SU-DHL-6 (cell line): ENCODE data around the gene ABCG1.

Source experiments
- CTCF ChIP-seq: fragments of 200-600 bp; sonication (generic); IDR thresholded peaks from one replicate; pipeline ENCODE4 v1.5.1; 2017; ENCODE audit warnings: antibody characterized with exemption, mild to moderate bottlenecking, low read length, moderate library complexity; ENCODE audit not compliant: insufficient read depth, poor library complexity, severe bottlenecking
- EZH2phosphoT487 ChIP-seq: fragments of 200-600 bp; sonication (generic), shearing (Covaris generic); conservative IDR thresholded peaks from 2 replicates; pipeline ENCODE4 v1.6.1; 2018; ENCODE audit warnings: mild to moderate bottlenecking, antibody characterized with exemption, low read length, moderate library complexity, mixed read lengths

- TF ChIP-seq CTCF (no peak), EZH2phosphoT487 (no peak)
These were observed 88.2 kb downstream of the ABCG1 start for GRCh38 chr21:42307106-42307505.
